ENCODE measurements around the gene CACNA1C.

DNA sequence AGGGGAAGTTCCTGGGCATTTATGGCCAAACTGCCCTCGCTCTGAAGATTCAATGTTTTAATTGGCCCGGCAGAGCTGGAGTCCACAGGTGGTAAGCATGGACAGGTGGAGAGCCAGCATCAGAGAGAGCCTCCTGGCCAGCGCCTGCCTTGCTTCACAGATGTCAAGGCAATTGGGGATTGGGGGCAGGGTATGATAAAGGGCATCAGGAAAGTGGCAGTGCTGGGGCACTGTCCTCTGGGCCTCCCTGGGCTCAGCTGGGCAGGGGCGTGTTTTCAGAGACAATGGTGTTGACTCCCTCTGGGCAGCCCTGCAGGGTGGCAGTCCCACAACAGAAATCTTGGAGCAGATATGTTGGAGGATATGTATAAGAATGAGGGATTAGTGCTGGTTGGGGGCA is 237.3 kb downstream of the CACNA1C start:
- TF ChIP-seq, protein P1, sequence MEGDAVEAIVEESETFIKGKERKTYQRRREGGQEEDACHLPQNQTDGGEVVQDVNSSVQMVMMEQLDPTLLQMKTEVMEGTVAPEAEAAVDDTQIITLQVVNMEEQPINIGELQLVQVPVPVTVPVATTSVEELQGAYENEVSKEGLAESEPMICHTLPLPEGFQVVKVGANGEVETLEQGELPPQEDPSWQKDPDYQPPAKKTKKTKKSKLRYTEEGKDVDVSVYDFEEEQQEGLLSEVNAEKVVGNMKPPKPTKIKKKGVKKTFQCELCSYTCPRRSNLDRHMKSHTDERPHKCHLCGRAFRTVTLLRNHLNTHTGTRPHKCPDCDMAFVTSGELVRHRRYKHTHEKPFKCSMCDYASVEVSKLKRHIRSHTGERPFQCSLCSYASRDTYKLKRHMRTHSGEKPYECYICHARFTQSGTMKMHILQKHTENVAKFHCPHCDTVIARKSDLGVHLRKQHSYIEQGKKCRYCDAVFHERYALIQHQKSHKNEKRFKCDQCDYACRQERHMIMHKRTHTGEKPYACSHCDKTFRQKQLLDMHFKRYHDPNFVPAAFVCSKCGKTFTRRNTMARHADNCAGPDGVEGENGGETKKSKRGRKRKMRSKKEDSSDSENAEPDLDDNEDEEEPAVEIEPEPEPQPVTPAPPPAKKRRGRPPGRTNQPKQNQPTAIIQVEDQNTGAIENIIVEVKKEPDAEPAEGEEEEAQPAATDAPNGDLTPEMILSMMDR (IDR thresholded peaks at IDR 0.05; ENCODE audit: borderline replicate concordance, extremely low read depth, low read length, poor library complexity, severe bottlenecking): no peak
- no peak for TF ChIP-seq EZH2 (IDR thresholded peaks at IDR 0.05; ENCODE audit: borderline replicate concordance, low read depth, low read length, severe bottlenecking)

All from DND-41 (cell line).